CD1c-positive myeloid dendritic cell (primary cell): Measurements from ENCODE around the gene SRPK3.
A peak's percentile ranks its signal among the peaks of the same experiment; 100 is the strongest.

Source experiments
- DNase-seq: peaks from one replicate; pipeline ENCODE4 v3.0.0-alpha.2; 2016; ENCODE audit errors: extremely low spot score

SRPK3 gene

GRCh38 chrX:153784325-153784967 is 3.6 kb downstream of the SRPK3 start:
- DNase-seq = no peak

DNA sequence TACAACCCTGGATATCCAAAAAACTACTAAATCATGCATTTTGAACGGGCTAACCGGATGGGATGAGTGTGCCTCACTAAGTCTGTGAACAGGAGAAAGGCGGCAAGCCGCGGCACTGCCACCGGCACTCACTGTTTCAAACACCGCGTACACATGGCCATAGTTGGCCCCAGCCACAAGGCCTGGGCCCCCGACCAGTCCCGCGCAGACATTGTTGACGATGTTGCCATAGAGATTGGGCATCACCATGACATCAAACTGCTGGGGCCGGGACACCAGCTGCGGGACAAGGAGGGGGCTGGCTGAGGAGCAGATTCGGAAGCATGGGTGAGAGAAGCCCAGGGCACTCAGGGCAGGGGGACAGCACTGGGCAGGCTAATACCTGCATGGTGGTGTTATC is 5.8 kb downstream of the SRPK3 start:
- no peak for DNase-seq

DNA sequence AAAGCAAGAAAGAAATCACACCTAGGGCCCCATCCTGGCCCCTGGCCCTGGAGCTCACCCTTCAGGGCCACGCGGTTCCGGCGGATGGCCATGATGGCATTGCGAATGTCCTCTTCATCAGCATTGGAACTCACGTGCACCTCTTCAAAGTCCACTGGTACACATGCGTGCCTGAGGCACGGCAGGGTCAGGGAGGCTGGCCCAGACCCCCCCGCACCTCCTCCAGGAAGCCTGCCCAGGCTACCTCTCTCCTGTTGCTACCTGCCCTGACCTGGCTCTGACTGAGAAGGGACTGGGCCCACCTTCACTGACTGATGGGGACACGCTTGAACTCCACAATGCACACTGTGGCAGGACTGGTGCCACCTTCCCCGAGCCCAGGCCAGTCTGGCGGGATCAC is 8.8 kb downstream of the SRPK3 start:
- no peak for DNase-seq

- no peak for DNase-seq
Observed at GRCh38 chrX:153791104-153791852, 10.4 kb downstream of the SRPK3 start.

GRCh38 chrX:153792368-153792767 is 11.5 kb downstream of the SRPK3 start:
- no peak for DNase-seq

DNA sequence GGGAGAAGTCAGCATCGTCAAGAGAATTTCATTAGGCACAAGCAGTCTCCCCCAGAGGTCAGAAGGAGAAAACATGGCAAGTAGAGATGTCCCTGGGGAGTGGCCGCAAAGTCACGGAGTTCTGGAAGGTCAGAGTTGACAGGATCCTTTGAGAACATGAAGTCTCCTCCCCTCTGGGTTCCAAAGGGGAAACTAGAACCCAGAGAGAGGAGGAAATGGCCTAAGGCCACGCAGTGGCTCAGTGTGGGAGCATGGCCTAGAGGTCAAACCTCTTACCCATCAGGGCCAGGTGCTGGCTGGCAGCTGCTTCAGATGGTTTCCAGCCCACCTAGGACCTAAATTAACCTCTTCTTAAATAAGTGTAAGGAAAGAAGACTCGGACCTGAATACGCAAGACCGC is 12.4 kb downstream of the SRPK3 start:
- peak; percentile 62 for DNase-seq

DNA sequence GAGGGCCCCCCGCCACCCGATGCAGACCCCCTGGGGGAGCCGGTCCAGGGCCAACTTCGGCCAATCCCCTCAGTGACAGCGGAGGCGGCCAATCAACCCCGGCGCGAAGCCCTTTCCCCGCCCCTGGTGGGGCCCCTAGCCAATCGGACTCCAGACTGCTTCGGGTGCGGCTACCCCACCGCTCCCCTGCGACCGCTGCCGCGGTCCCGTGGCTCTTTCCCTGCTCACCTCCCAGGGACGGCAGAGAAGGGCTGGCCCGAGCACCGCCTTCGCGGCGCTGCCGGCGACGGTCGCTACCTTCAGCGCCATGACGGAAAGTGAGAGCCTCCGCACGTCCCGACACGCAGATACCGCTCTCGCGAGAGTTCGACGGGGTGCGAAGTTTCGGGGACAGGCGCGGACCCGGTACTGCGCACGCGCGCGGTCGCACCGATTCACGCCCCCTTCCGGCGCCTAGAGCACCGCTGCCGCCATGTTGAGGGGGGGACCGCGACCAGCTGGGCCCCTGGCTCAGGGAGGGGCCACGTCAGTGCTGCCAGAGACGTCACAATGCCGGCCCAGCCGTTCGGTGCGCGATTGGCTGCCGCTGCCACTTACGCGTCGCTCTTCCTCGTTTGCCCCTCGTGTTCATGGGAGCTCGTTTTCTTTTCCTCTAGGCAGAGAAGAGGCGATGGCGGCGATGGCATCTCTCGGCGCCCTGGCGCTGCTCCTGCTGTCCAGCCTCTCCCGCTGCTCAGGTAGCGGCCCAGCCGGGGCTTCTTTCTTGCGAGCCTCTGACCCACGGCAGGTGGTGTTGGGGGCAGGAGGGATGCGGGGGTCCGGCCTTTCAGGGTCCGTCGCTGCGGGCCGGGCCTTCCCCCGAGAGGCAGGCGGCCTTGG is 13.4 kb downstream of the SRPK3 start, which contains the start of the genes IDH3G and SSR4:
IDH3G (minus strand) TSS at position 358 of the 879 bp plus-strand sequence; CDS start at position 309, 49 bp downstream.
SSR4 (plus strand) TSS at position 651 of the 879 bp plus-strand sequence; CDS start at position 671, 20 bp downstream.
- peak; percentile 95 for DNase-seq

GRCh38 chrX:153794897-153795816 is 14.3 kb downstream of the SRPK3 start:
- no peak for DNase-seq

DNA sequence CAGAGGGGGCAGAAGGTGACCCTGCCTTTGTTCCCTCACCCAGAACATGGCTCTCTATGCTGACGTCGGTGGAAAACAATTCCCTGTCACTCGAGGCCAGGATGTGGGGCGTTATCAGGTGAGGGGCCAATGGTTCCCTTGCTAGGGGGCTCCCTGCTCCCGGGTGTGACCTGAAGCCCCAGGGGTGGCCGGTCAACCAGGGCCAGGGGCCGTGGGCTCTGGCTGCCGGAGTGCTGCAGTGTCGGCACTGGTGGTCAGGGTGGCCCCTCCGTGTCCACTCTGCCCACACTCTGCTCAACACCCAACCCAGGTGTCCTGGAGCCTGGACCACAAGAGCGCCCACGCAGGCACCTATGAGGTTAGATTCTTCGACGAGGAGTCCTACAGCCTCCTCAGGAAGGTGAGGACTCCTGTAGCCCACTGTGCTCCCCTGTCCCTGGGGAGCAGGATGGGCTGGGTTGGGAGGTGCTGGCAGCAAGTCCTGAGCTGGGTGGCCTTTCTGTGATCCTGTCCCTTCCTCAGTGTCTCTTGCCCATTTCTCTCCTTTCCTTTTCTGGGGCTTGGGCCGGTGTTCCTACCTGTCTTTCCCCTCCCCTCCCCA is 16.7 kb downstream of the SRPK3 start:
- no peak for DNase-seq

DNA sequence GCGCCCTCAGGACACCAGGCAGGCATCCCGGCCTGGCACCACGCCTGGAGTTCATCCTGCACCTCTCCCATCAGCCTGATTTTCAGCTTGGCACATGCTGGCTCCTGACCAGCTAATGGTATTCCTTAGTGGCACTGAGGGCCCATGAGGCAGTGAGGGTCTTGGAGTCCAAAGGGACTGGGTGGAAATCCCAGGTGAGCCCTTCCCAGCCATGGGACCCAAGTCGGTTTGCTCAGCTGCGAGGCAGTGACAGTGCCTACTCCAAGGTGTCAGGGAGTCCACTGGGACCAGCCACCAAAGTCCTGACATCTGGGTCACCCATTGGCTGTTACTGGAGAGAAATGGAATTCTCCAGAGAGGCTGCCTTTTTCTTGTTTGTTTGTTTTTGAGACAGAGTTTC is 18.5 kb downstream of the SRPK3 start:
- no peak for DNase-seq

DNA sequence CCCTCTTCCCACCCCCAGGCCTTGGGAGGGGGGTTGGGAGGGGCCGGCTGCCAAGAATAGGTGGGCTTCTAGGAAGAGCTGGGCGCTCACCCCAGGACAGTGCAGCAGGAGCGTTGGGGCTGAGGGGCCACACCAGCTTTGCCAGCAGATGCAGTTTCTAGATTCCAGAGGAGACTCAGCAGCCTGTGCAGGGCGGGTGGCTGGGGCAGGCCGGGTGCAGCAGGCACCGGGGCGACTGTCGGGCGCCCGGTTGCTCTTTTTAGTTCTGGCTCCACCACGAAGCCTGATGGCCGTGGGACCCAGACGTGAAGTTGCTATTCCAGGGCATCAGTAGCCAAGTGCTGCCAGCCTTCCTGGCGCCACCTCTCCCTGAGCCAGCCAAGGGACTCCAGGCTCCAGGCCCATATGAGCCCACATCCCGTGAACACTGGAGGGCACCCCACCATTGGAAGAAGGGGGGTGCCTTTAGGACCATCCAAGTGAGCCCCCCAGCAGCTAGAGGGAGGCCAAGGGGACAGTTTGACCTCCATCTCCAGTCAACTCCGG is 19.4 kb downstream of the SRPK3 start:
- no peak for DNase-seq

GRCh38 chrX:153800746-153801145 is 19.9 kb downstream of the SRPK3 start:
- DNase-seq = no peak

GRCh38 chrX:153801669-153802068 is 20.8 kb downstream of the SRPK3 start:
- DNase-seq = peak; percentile 12

GRCh38 chrX:153802513-153803045 is 21.7 kb downstream of the SRPK3 start:
- DNase-seq = no peak

DNA sequence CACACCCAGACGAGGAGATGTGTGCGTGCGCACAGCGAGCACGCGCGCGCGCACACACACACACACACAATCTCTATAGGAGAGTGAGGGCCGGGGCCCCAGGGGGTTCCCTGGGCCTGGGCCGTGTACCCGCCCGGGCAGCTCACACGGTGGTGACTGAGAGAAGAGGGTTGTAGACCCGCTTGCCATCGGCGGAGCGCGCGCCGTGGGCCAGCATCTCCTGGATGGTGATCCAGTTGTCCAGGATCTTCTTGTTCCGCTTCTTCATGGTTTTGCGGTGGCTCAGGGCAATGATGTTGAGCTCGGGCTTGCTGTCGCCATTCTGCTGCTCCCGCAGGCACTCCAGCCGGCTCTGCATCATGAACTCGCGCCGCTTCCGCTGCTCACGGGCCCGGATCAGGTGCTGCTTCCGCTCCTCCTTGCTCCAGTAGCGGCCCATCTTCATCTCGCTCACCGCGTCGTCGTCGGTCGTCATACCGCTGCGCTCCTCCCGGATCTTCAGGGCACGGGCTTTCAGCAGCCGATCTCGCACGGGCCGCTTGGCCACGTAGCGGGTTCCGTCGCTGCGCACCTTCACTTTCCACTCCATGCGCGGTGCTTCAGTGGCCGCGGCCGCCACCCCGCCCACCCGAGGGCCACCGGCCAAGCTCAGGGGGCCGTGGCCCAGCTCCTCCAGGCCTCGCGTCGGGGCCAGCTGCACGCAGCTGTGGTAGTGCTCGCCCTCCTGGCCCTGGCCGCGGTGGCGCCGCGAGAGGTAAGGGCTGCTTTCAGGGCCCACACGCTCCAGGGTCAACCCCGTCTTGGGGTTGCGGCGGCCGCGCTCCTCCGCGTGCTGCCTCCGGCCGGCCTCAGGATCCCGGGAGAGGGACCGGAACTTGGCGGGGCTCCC is 22.6 kb downstream of the SRPK3 start:
- DNase-seq = no peak

- DNase-seq = no peak
Observed at GRCh38 chrX:153804100-153804595, 23.3 kb downstream of the SRPK3 start.

DNA sequence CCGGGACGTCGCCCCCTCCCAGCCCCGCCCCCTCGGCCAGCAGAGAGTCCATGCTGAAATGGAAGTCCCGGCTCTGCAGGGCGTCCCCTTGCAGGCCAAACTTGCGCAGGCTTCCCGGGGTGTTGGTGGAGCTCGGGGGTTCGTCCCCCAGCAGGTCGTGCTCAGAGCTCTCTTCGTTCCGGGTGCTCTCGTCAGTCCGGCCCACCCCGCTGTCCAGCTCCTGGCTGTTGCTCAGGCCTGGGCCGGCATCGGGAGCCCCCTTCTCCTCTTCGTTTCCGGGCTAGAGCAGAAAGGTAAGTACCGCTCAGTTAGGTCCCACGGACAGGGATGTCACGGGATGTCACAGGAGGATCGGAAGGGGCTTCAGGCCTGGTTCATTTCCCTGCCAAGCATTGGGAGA is 23.8 kb downstream of the SRPK3 start:
- DNase-seq = no peak

DNA sequence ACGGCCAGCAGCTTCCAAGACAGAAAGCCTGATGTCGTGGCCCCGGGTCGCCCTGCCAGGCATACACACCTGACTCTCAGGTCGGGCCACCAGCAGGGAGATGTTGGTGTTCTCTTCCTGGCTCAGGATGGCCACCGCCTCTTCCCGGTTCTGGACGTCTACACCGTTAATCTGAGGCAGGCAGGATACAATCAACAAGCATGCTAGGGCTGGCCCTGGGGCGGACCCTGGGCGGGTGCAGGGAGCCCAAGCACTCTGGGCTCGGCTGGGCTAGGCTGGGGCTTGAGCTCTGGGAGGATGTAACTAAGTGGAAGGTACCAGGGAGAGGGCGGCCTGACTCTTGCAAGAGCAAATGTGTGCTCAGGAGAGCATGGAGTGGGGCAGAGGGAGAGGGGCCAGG is 24.6 kb downstream of the SRPK3 start:
- DNase-seq = no peak

DNA sequence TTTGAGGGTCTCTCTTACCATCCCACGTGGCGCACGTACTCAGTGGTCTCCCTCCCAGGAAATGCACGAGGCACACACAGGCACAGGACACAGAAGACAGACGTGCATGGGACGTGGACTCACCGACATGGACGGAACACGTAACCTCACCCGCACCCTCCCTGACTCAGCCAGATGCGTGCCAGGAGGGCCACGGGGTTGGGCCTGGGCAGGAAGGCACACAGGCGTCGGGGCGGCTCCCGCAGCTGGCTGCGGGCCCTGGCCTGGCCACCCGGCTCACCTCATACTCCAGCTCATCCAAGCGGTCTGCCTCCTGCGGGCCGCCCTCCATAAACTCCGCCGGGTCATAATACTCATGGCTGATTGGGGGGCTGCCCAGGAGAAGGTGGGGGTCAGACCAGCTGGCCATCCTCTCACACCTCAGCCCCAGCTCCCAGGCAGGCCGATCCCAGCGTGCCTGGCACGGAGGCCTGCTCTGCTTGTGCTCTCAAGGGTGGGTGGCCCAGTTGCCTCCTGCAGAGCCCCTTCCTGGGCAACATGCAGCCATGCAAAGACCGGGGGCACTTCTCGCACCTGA is 26.2 kb downstream of the SRPK3 start:
- no peak for DNase-seq
